GM18870 (cell line): ENCODE data around the gene BRAT1.

ENCODE experiments used
- ATAC-seq: cut with Tn5 transposase; IDR thresholded peaks from one replicate; pipeline ENCODE4 v1.9.1; 2021; ENCODE audit warnings: moderate library complexity; ENCODE audit not compliant: unreplicated experiment

Gene BRAT1

GRCh38 chr7:2525658-2526630 is 29.4 kb downstream of the BRAT1 start:
- ATAC-seq: no peak

GRCh38 chr7:2524808-2525657 is 30.3 kb downstream of the BRAT1 start:
- ATAC-seq: no peak

GRCh38 chr7:2523941-2524807 is 31.1 kb downstream of the BRAT1 start:
- ATAC-seq: no peak

- no peak for ATAC-seq
These were observed 31.8 kb downstream of the BRAT1 start for GRCh38 chr7:2523461-2523936.

DNA sequence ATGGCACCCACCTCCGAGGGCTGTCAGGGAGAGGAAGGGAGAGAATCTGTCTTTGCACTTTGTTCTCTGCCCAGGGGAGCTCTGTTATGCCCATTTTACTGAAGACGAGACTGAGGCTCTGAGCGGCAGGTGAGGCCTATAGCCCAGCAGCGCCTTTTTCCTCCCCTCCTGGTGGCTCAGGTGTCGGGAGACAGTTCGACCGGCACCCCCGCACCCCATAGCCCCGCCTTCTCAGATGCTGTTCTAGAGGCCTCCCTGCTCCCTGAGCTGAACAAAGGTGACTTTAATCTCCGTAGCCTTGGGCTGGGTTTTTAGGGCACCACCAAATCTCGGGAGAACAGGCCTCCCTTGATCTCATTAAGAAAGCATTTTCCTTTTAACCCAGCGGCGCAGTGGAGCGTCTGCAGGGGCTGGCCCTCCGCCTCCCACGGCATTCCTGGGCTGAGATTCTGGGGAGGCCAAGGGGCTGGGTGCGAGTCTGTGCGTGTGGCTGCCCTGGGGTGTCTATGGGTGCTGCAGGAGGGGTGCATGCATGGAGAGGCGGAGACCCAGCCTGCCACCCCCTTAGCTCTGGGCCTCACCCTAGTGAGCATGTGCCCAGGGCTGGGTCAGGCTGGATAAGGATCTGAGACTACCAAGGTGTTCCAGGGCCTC is 32.4 kb downstream of the BRAT1 start:
- no peak for ATAC-seq

DNA sequence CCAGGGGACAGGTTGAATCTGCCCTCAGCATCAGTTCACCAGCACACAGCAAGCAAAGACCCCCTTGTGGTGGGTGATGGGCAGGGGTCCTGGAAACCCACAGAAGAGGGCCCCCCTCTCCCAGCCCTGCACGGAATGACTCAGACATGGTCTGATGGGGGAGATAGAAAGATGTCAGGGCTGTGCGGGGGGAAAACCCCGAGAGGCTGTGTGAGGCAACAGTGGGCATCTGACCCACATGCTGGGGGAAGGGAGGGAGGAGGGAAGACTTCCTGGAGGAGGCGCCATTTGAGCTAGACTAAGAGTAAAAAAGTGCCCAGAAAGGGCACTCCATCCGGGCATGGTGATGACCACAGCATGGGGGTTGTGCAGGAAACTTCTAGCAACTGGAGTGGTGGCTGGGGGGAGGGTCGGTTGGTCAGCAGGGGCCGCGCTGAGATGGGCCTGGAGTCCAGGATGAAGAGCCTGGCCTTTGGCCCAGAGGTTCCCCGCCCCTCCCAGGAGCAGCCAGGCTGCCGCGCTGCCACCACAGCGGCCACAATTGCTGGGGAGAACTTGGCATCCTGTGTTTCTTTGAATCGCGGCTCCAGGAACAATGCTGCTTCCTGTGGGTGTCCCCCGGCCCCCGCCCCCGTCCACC is 33.3 kb downstream of the BRAT1 start:
- ATAC-seq: no peak

DNA sequence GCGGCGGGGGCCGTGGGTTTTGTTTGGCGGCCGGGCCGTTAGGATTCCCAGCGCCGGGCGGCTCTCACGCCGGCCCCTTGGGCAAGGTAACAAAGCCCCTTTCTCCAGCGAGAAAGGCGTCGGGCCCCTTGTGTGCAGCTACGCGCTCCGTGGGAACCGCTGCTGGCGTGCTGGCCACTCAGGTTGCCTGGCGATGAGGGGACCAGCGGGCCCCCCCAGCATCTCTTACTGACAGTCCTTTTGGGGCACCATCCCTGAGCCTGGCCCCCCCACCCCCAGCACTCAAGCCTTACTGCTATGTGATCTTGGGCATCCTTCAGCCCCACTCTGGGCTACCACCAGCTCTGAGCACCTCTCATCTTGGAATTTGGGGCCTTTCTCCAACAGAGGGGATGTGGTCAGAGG is 34.0 kb downstream of the BRAT1 start:
- no peak for ATAC-seq

DNA sequence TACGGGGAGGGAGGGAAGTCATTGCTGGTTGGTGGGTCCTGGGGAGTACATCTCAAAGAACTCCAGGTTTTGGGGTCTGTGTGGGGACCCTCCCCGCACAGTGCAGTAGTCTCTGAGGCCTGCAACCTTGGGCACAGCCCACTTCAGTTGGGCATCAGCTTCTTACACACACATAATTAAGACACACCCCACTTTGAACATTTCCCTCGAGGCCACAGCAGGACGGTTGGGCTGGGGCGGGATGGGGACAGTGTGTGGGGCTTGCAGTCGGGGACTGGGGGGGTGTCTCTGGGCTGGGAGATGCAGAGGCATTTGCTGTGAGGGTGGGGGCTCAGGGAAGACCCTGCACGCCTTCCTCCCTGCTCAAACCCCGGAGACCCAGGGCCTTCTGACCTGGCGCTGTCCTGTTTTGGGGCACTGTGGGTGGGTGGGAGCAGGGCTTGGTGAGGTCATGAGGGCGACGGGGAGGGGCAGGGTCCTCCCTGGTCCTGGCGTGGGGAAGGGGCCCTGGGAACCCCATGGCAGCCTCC is 34.5 kb downstream of the BRAT1 start:
- ATAC-seq: no peak

- no peak for ATAC-seq
These were observed 35.1 kb downstream of the BRAT1 start for GRCh38 chr7:2520131-2520760.

- ATAC-seq: no peak
These were observed 36.0 kb downstream of the BRAT1 start, which contains the start of gene LFNG for GRCh38 chr7:2519119-2519930. TSS of gene LFNG (plus strand) at chr7:2519774. CDS start at chr7:2519862, 88 bp downstream.

DNA sequence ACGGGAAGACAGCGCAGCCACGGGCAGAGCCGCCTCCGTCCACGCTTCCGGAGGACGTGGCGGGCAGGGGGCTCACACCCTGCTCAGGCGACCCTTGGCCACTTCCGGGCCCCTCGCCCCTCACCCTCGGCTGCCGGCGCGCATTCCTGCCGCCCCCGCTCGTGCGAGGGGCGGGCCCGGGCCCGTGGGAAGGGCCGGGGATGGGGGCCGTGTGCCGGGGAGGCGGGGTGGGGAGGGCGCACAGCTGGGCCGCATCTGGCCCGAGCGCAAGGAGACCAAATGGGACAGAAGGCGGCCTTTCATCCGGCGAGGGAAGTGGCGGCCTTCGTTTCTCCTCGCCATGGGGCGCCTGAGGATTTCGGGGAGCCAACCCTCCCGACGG is 36.6 kb downstream of the BRAT1 start:
- no peak for ATAC-seq

DNA sequence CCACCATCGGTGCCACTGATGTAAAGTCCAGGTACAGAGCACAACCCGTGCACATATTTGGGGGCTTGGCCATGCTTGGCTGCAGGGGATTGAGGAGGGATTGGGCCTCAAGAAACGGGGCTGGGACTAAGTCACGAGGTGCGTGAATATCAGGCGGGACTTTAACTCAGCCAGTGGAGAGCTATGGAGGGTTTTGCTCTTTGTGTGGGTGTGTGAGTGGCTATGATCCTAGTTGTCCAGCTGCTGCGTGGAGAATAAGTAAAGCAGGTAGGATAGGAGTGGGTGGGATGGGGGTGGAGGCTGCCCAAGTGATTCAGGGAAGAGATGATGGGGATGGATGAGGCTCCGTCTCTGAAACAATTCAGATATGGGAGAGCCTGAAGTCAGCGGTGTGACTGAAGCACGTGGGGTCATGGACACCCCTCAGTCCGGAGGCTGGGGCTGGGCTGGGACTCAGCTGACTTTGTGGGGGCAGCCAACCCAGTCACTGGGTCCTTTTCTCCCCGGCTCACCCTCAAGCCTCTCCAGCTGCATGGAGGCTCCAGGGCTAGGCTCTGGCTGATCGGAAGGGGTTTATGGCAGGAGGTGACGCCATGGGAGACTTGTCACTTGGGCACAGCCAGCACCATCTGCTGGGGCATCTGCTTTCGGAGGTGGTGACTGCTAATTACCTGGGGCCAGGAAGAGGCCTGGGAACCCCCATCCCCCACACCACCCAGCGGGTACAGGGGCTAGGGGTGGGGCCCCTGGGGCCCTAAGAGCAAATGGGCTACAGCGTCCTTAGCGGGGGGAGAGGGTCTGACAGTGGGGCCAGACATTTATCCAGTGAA is 37.4 kb downstream of the BRAT1 start:
- no peak for ATAC-seq

GRCh38 chr7:2517026-2517425 is 38.3 kb downstream of the BRAT1 start:
- no peak for ATAC-seq

- no peak for ATAC-seq
These were observed 39.1 kb downstream of the BRAT1 start for GRCh38 chr7:2516194-2516555.

GRCh38 chr7:2515424-2516193 is 39.7 kb downstream of the BRAT1 start:
- no peak for ATAC-seq
